Thyroid gland (tissue), 4 donors: ENCODE data around the gene MTMR12. TPM values are rescaled to one million over a fixed set of nuclear protein-coding genes. Genes with fewer than 3 reads are reported as not detected.

ENCODE experiments used
- DNase-seq, 2 donors: peaks; one replicate each; pipeline ENCODE4 v3.0.0-alpha.2; 2019
- H3K27ac ChIP-seq, 3 donors: fragments of 200-600 bp; sonication (generic); 1 replicate in 2 of 3; 2 replicates in 1 of 3; pipeline ENCODE4 v1.5.1; 2016 to 2019; ENCODE audit warnings: mild to moderate bottlenecking in 1 of 3, moderate library complexity in 1 of 3
- H3K27me3 ChIP-seq: fragments of 200-600 bp; sonication (generic); one replicate; pipeline ENCODE4 v1.5.1; 2019
- H3K36me3 ChIP-seq, 2 donors: fragments of 200-600 bp; sonication (generic); one replicate each; pipeline ENCODE4 v1.5.1; 2016 to 2019
- H3K4me1 ChIP-seq, 2 donors: fragments of 200-600 bp; sonication (generic); one replicate each; pipeline ENCODE4 v1.5.1; 2017 to 2019
- H3K4me3 ChIP-seq, 3 donors: fragments of 200-600 bp; sonication (generic); replicated peaks in 1 of 3; 1 replicate in 2 of 3; 2 replicates in 1 of 3; pipeline ENCODE4 v1.5.1; 2016; ENCODE audit warnings: mild to moderate bottlenecking in 1 of 3
- H3K9me3 ChIP-seq: fragments of 200-600 bp; sonication (generic); one replicate; pipeline ENCODE4 v1.5.1; 2017
- POLR2A ChIP-seq, 2 donors: fragments of 450-650 bp; IDR thresholded peaks; one replicate each; pipeline ENCODE4 v1.6.1; 2017; ENCODE audit warnings: antibody characterized with exemption in 2 of 2, mild to moderate bottlenecking in 2 of 2, moderate library complexity in 1 of 2
- whole genome bisulfite sequencing, 2 donors: methylation state at CpG; one replicate each; pipeline ENCODE4 v1.1.5; 2017; 5-methylcytosine and 5-hydroxymethylcytosine counted together
- intact Hi-C: fragments of 100-400 bp; cut with DNase I; formaldehyde crosslinking; loops from one replicate; pipeline ENCODE4 v1.15.1; 2023
- total RNA-seq, 4 donors: library from RNA; depleted of rRNA; stranded (reverse); fragments of >200 nt; gene quantifications; one replicate each; pipeline ENCODE4 v1.2.3, GENCODE V29; 2016
- TF ChIP-seq, protein P1 (sequence below), 6 experiments: fragments of 200-600 bp in 3 of 6; fragments of 450-650 bp in 3 of 6; sonication (generic) in 3 of 6; IDR thresholded peaks; one replicate each; pipeline ENCODE4 v1.5.1; 2016 to 2019; ENCODE audit warnings: antibody characterized with exemption in 6 of 6, mild to moderate bottlenecking in 2 of 6, inconsistent platforms in 1 of 6, moderate library complexity in 1 of 6

MTMR12 gene
- total RNA-seq, 4 donors from 2014 or later = 28.9 to 45.3 (median 37.3) TPM

DNA sequence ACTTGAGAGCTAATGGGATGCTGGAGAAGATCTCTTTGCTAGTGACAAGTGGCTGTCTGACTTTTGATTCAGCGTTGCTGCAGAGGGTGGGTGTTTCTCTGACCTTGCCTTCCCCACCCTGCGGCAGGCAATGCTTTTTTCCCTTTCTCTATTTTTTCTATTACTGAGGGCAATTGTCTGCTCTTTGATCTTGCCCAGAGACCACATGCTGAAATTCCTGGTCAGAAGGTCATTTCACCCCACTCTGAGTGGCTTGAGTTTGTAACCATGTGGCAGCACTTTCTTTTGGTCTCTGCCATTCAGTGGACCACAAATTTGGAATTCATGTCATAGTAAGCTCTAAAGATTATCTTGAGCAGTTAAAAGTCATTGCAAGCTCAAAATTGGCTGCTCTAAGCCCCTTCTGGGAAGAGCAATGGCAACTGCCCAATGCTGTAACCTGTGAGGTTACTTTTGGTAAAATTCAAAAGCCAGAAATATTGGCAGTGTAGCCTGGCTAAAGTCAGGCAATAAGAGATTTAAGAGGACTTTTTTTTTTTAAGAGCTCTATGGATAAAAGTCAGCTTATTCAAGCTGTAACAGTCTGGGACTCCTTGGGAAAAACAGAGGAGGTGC lies 30.4 kb upstream of the MTMR12 start:
- H3K4me1 ChIP-seq = no peaks in the 10 kb centered on the region
- no peak for DNase-seq
- no peak overlapping the region for H3K27ac ChIP-seq
- TF ChIP-seq, protein P1, sequence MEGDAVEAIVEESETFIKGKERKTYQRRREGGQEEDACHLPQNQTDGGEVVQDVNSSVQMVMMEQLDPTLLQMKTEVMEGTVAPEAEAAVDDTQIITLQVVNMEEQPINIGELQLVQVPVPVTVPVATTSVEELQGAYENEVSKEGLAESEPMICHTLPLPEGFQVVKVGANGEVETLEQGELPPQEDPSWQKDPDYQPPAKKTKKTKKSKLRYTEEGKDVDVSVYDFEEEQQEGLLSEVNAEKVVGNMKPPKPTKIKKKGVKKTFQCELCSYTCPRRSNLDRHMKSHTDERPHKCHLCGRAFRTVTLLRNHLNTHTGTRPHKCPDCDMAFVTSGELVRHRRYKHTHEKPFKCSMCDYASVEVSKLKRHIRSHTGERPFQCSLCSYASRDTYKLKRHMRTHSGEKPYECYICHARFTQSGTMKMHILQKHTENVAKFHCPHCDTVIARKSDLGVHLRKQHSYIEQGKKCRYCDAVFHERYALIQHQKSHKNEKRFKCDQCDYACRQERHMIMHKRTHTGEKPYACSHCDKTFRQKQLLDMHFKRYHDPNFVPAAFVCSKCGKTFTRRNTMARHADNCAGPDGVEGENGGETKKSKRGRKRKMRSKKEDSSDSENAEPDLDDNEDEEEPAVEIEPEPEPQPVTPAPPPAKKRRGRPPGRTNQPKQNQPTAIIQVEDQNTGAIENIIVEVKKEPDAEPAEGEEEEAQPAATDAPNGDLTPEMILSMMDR (IDR thresholded peaks at IDR 0.05) = no peak
- no peak for TF ChIP-seq POLR2A (IDR thresholded peaks at IDR 0.05)
- no peaks in the 10 kb centered on the region for H3K9me3 ChIP-seq
- intact Hi-C loops = no loop called here
- 98% methylated on average over 2 of the region's 2 CpGs for WGBS, 2 donors
- no peak overlapping the region for H3K4me3 ChIP-seq
- H3K36me3 ChIP-seq = no peaks in the 10 kb centered on the region
- H3K27me3 ChIP-seq = no peaks in the 10 kb centered on the region

DNA sequence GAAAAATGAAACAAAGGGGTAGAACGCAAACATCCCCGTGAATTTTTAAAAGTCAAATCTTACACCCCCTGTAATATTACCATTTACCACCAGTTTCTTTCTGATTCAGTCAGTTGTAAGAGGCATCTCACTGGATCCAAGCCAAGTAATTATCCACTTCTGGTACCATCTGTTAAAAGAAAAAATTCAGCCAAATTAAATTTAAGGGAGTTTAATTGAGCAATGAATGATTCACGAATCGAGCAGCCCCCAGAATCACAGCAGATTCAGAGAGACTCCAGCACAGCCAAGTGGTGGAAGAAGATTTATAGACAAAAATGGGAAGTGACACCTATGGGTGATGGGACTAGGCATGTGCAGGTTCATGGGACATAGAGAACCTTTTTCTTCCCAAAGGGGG lies 29.9 kb upstream of the MTMR12 start:
- 64 to 65% methylated on average over 4 of the region's 4 CpGs for WGBS, 2 donors
- no peaks in the 10 kb centered on the region for H3K27me3 ChIP-seq
- TF ChIP-seq, protein P1 (IDR thresholded peaks at IDR 0.05) = no peak
- TF ChIP-seq POLR2A (IDR thresholded peaks at IDR 0.05) = no peak
- H3K4me1 ChIP-seq = no peaks in the 10 kb centered on the region
- H3K4me3 ChIP-seq = no peak overlapping the region
- intact Hi-C loops = no loop called here
- H3K36me3 ChIP-seq = no peaks in the 10 kb centered on the region
- DNase-seq = no peak
- H3K9me3 ChIP-seq = no peaks in the 10 kb centered on the region
- H3K27ac ChIP-seq = no peak overlapping the region

DNA sequence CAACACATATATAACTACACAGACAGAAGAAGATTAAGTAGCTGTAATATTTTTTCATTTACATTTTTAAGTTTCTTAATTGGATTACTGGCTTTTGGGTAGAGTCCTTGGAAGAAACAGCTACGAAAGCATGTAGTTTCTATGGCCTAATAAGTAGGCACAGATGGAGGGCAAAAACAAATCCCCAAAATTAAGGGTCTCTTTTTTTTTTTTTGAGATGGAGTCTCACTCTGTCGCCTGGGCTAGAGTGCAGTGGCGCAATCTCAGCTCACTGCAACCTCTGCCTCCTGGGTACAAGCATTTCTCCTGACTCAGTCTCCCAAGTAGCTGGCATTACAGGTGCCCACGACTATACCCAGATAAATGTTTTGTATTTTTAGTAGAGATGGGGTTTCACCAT lies 27.1 kb upstream of the MTMR12 start:
- TF ChIP-seq, protein P1 (IDR thresholded peaks at IDR 0.05) = no peak
- TF ChIP-seq POLR2A (IDR thresholded peaks at IDR 0.05) = no peak
- no peak for DNase-seq
- intact Hi-C loops = no loop called here

DNA sequence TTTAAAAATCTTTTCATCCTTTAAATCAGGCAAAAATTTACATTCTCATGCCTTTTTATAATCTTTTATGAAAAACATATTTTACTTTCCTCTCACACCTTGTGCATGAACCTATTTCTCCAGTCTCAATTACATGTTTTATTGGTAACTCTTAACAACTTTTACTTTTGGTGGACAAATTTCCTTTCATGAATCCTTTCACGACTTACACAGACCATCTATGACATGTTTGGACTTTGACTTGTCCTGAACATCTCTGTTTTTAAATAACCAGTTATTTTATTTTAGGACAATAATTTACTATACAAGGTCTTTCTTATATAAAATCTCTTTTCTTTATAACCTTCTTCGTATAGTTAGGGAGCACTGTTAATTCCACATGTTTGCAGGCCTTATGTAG lies 26.5 kb upstream of the MTMR12 start:
- intact Hi-C loops = no loop called here
- Histone ChIP-seq H3K27ac (no peak overlapping the region), H3K4me3 (no peak overlapping the region), H3K4me1 (no peaks in the 10 kb centered on the region), H3K27me3 (no peaks in the 10 kb centered on the region), H3K36me3 (no peaks in the 10 kb centered on the region), H3K9me3 (no peaks in the 10 kb centered on the region)
- TF ChIP-seq POLR2A (IDR thresholded peaks at IDR 0.05) = no peak
- TF ChIP-seq, protein P1 (IDR thresholded peaks at IDR 0.05) = no peak
- DNase-seq = no peak
- WGBS, 2 donors = 71 to 76% methylated on average over 2 of the region's 2 CpGs

More for the DNA sequence above, 27.1 kb upstream of the MTMR12 start:
- no peak overlapping the region for H3K4me3 ChIP-seq
- no peaks in the 10 kb centered on the region for H3K27me3 ChIP-seq
- H3K27ac ChIP-seq = no peak overlapping the region
- H3K36me3 ChIP-seq = no peaks in the 10 kb centered on the region
- no peaks in the 10 kb centered on the region for H3K9me3 ChIP-seq
- H3K4me1 ChIP-seq = no peaks in the 10 kb centered on the region
- WGBS, 2 donors = 87 to 88% methylated on average over 4 of the region's 4 CpGs

DNA sequence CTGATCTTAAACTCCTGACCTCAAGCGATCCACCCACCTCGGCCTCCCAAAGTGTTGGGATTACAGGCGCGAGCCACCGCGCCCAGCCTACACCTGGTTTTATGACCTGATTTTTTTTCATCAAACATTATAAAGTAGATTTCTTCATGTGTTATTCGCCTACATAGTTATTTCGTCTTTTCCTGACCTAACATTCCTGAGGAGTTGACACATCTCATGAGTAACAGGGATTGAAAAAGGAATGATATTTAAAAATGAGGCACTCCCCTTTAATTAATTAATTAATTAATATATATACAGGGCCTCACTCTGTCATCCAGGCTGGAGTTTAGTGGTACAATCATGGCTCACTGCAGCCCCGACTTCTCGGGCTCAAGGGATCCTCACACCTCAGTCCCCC lies 20.2 kb upstream of the MTMR12 start:
- peaks cover 12% of the 10 kb centered on the region in 2 donors for H3K4me1 ChIP-seq
- H3K9me3 ChIP-seq = no peaks in the 10 kb centered on the region
- no peaks in the 10 kb centered on the region for H3K27me3 ChIP-seq
- no peak for DNase-seq
- no peak overlapping the region for H3K4me3 ChIP-seq
- TF ChIP-seq, protein P1 (IDR thresholded peaks at IDR 0.05) = no peak
- TF ChIP-seq POLR2A (IDR thresholded peaks at IDR 0.05) = no peak
- 97 to 98% methylated on average over 10 of the region's 10 CpGs for WGBS, 2 donors
- intact Hi-C loops = loop anchor here (5.0 kb wide), 1 partner anchor 101 kb away; no protein-coding TSS in a partner anchor
- H3K36me3 ChIP-seq = no peaks in the 10 kb centered on the region
- H3K27ac ChIP-seq = no peak overlapping the region
